Measurements from ENCODE around the gene DYNLT2. TPM values are rescaled to one million over a fixed set of nuclear protein-coding genes. Genes with fewer than 3 reads are reported as not detected.

Gene DYNLT2
- total and polyA plus RNA-seq, 2 of the 13 experiments (the other 11 are each of a cell fraction or from before 2014, with no cell fraction given), result 2.1 to 4.3 TPM

GRCh38 chr6:169751242-169752073 lies at the start of gene DYNLT2, which contains the start of gene ERMARD (continued):
- peak; percentile 86; the same call in 1 of the 2 replicates for TF ChIP-seq ZNF800 (CRISPR knock-in tag; IDR thresholded peaks at IDR 0.05)
- peak; percentile 95 for TF ChIP-seq ZBTB25 (CRISPR knock-in tag; IDR thresholded peaks at IDR 0.05)
- peak; percentile 88 for TF ChIP-seq SIN3B (IDR thresholded peaks at IDR 0.05; ENCODE audit: low read length)
- 0 out of 2 replicates have a peak, but pooled peaks have one; percentile 11 for TF ChIP-seq FOXK2 (IDR thresholded peaks at IDR 0.05)
- peak; percentile 81 for TF ChIP-seq ZBTB7A (CRISPR knock-in tag; IDR thresholded peaks at IDR 0.05)
- peak; percentile 86 for TF ChIP-seq RBM39 (IDR thresholded peaks at IDR 0.05; ENCODE audit: low read depth, low read length, poor library complexity, severe bottlenecking)
- TF ChIP-seq ZNF710 (CRISPR knock-in tag; IDR thresholded peaks at IDR 0.05; ENCODE audit: borderline replicate concordance), result peak; percentile 72
- TF ChIP-seq GPBP1L1 (CRISPR knock-in tag; IDR thresholded peaks at IDR 0.05), result no peak
- TF ChIP-seq TRIM22 (IDR thresholded peaks at IDR 0.05), result no peak
- peak; percentile 77; the same call in 1 of the 2 replicates for TF ChIP-seq ZNF678 (CRISPR knock-in tag; IDR thresholded peaks at IDR 0.05)
- TF ChIP-seq TMF1 (CRISPR knock-in tag; IDR thresholded peaks at IDR 0.05; ENCODE audit: low read depth), result peak; percentile 95
- TF ChIP-seq HOXD1 (CRISPR knock-in tag; IDR thresholded peaks at IDR 0.05), result no peak; the same call in 1 of the 2 replicates
- TF ChIP-seq CREM (IDR thresholded peaks at IDR 0.05), result peak; percentile 99
- peak; percentile 96 for TF ChIP-seq CREM (CRISPR knock-in tag; IDR thresholded peaks at IDR 0.05)
- TF ChIP-seq SNAPC2 (CRISPR knock-in tag; IDR thresholded peaks at IDR 0.05), result peak; percentile 93
- peak; percentile 99 for TF ChIP-seq EED (CRISPR knock-in tag; IDR thresholded peaks at IDR 0.05)
- TF ChIP-seq STAG1 (CRISPR knock-in tag; IDR thresholded peaks at IDR 0.05), result peak; percentile 48; the same call in 1 of the 2 replicates
- TF ChIP-seq CBX1 (IDR thresholded peaks at IDR 0.05; ENCODE audit: low read depth), result peak; percentile 98
- TF ChIP-seq ZSCAN5A (CRISPR knock-in tag; IDR thresholded peaks at IDR 0.05; ENCODE audit: borderline replicate concordance), result peak; percentile 96

Data from HepG2 (cell line).